Neutrophil (primary cell): ENCODE data around the gene BLNK.

Source experiments
- H3K27ac ChIP-seq: fragments of 200-600 bp; sonication (generic); 2 replicates; pipeline ENCODE4 v1.5.1; 2016; ENCODE audit warnings: mild to moderate bottlenecking, moderate library complexity
- H3K27me3 ChIP-seq: fragments of 200-600 bp; sonication (generic); 2 replicates; pipeline ENCODE4 v1.6.0; 2016; ENCODE audit warnings: mild to moderate bottlenecking
- H3K36me3 ChIP-seq: fragments of 200-600 bp; sonication (generic); 2 replicates; pipeline ENCODE4 v1.5.1; 2017
- H3K4me1 ChIP-seq, 2 experiments: fragments of 200-600 bp in 1 of 2; sonication (generic) in 1 of 2; 1 replicate in 1 of 2; 2 replicates in 1 of 2; pipeline versions ENCODE4 v1.5.1 to v1.6.1; 2013 to 2016; ENCODE audit warnings: low read depth in 1 of 2, low read length in 1 of 2, mild to moderate bottlenecking in 1 of 2, moderate library complexity in 1 of 2; ENCODE audit not compliant: control insufficient read depth in 1 of 2, insufficient read depth in 1 of 2
- H3K4me3 ChIP-seq, 2 experiments: fragments of 200-600 bp in 1 of 2; sonication (generic) in 1 of 2; 1 replicate in 1 of 2; 2 replicates in 1 of 2; pipeline ENCODE4 v1.5.1; 2013 to 2016; ENCODE audit warnings: low read depth in 1 of 2, low read length in 1 of 2, mild to moderate bottlenecking in 1 of 2, moderate library complexity in 1 of 2
- H3K9me3 ChIP-seq: fragments of 200-600 bp; sonication (generic); 2 replicates; pipeline ENCODE4 v1.5.1; 2016
- TF ChIP-seq, protein P1 (sequence below): fragments of 200-600 bp; sonication (generic); IDR thresholded peaks from 2 replicates; pipeline ENCODE4 v1.5.1; 2016; ENCODE audit warnings: antibody characterized with exemption

BLNK gene

DNA sequence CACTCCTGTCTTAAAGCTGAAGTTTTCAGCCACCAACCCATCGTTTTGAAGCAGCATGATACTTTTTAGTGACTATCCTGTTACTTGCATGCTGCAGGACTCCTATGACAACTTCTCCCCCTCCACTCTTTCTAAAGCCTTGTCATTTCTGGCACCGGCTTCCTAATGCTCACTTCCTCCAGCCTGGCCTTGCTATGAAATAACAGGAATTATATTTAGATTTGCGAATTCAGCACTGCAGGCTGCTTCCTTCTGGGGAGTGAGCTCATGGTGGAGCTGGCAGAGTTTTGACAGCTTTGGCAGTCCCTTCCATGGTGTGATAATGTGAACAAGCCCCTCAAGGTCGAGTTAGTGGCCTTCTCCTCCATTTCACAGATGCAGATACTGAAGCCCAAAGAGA is 13.4 kb downstream of the BLNK start:
- TF ChIP-seq, protein P1, sequence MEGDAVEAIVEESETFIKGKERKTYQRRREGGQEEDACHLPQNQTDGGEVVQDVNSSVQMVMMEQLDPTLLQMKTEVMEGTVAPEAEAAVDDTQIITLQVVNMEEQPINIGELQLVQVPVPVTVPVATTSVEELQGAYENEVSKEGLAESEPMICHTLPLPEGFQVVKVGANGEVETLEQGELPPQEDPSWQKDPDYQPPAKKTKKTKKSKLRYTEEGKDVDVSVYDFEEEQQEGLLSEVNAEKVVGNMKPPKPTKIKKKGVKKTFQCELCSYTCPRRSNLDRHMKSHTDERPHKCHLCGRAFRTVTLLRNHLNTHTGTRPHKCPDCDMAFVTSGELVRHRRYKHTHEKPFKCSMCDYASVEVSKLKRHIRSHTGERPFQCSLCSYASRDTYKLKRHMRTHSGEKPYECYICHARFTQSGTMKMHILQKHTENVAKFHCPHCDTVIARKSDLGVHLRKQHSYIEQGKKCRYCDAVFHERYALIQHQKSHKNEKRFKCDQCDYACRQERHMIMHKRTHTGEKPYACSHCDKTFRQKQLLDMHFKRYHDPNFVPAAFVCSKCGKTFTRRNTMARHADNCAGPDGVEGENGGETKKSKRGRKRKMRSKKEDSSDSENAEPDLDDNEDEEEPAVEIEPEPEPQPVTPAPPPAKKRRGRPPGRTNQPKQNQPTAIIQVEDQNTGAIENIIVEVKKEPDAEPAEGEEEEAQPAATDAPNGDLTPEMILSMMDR: no peak
- Histone ChIP-seq H3K27ac (no peak overlapping the region), H3K4me1 (no peaks in the 10 kb centered on the region), H3K9me3 (no peaks in the 10 kb centered on the region), H3K36me3 (no peaks in the 10 kb centered on the region), H3K4me3 (no peak overlapping the region), H3K27me3 (no peaks in the 10 kb centered on the region)

DNA sequence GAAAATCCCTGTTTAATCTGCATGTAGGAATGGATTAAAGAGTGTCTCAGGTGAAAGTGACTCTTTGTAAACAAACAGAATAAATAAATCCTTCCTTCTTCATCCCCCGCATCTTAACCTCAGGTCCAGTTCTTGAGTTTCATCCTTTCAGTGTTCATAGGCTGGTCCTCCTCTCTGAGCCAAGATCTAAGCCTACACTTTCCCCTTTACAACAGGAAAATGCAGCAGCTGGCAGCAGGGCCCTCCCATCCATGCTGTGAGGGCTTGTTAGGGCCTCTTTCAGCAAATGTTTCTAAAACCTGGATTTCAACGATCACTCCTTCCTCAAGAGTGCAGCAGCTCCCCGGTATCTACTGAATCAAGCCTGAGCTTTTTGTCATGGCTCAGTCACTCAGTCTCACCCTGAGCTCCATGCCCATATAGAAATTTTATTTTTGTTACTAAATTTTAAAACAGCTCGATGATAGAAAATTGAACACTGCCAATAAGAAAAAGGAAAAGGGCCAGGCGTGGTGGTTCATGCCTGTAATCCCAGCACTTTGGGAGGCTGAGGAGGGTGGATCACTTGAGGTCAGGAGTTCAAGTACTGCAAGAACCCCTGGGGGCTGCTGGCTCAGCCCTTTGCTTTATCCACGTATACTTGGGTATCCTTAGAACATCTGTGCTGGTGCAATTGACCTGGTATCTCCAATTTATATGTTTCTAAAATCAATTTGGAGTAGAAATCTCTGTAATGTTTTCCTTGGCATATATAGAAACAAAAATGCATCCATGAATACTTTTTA is 15.6 kb downstream of the BLNK start:
- TF ChIP-seq, protein P1: no peak
- no peaks in the 10 kb centered on the region for H3K9me3 ChIP-seq
- H3K36me3 ChIP-seq: no peaks in the 10 kb centered on the region
- H3K27me3 ChIP-seq: no peaks in the 10 kb centered on the region
- no peak overlapping the region for H3K4me3 ChIP-seq
- no peak overlapping the region for H3K27ac ChIP-seq
- no peaks in the 10 kb centered on the region for H3K4me1 ChIP-seq

DNA sequence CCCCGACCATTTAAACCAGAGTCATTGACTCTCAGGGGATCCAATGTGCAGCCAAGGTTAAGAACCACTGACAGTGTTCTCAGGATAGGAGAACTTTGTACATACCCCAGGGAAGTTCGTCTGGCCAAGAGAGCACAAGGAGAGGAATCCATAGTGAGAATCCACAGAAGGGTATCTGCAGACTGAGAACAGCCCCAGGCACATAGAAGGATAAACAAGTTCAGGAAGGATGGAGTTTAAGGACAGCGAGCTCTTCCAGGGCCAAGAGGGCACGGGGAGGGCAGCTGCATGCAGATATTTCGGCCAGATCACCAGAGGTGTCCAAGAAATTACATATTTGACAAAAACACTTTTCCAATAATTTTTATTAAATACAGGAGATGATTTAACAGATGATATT is 16.4 kb downstream of the BLNK start:
- Histone ChIP-seq H3K4me1 (no peaks in the 10 kb centered on the region), H3K4me3 (no peak overlapping the region), H3K9me3 (no peaks in the 10 kb centered on the region), H3K36me3 (no peaks in the 10 kb centered on the region), H3K27ac (no peak overlapping the region), H3K27me3 (no peaks in the 10 kb centered on the region)
- TF ChIP-seq, protein P1: no peak

DNA sequence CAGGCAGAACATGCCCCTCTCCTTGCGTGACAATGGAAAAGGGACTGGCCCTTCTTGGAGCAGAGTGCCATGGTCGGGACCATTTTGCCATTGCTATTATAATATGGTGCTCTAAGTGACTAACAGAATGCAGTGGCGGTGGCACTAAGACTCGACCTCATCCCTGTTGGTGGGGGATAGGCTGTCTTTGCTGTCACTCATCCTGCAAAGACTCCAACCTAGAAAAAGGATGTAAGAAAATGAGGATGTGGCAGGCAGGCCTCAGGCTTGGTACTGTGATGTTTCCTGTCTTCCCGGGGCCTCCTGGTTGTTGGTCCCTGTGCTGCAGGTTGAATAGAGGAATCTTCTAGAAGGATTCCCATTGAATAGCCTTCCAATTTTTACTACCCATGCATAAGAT is 18.6 kb downstream of the BLNK start:
- TF ChIP-seq, protein P1: no peak
- Histone ChIP-seq H3K36me3 (no peaks in the 10 kb centered on the region), H3K27me3 (no peaks in the 10 kb centered on the region), H3K4me3 (no peak overlapping the region), H3K27ac (no peak overlapping the region), H3K4me1 (no peaks in the 10 kb centered on the region), H3K9me3 (no peaks in the 10 kb centered on the region)

DNA sequence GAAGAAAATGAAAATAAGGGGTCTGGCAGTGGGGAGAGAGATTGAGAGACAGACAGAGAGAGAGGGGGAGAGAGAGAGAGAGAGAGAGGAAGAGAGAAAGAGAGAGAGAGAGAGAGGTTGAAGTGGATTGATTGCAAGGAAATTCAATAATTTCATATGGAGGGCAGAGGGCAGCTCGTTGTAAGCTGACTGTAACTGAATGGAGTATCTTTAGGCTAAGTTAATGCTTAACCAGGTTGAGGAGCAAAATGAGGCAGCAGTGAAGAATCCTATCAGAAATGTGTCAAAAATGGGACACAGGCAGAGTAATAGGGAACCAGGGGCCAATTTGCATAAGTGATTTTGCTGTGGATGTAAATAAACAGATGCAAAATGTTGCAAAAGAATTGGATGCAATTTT is 21.0 kb downstream of the BLNK start:
- Histone ChIP-seq H3K4me1 (no peaks in the 10 kb centered on the region), H3K4me3 (no peak overlapping the region), H3K27ac (no peak overlapping the region), H3K9me3 (no peaks in the 10 kb centered on the region), H3K27me3 (no peaks in the 10 kb centered on the region), H3K36me3 (no peaks in the 10 kb centered on the region)
- TF ChIP-seq, protein P1: no peak
